Hepatocyte (in vitro differentiated cells): ENCODE results near the gene MSI2. TPM values are rescaled to one million over a fixed set of nuclear protein-coding genes. Genes with fewer than 3 reads are reported as not detected.

Experiments
- DNase-seq: peaks from one replicate; pipeline ENCODE4 v3.0.0-alpha.2; 2016; ENCODE audit warnings: low spot score
- H2AFZ ChIP-seq: fragments of 200-600 bp; sonication (generic); 2 replicates; pipeline ENCODE4 v1.6.0; 2016; ENCODE audit warnings: antibody characterized with exemption, mild to moderate bottlenecking
- H3K27ac ChIP-seq: fragments of 200-600 bp; sonication (generic); 2 replicates; pipeline ENCODE4 v1.5.1; 2016; ENCODE audit warnings: mild to moderate bottlenecking
- H3K27me3 ChIP-seq: fragments of 200-600 bp; sonication (generic); 2 replicates; pipeline ENCODE4 v1.6.1; 2016
- H3K36me3 ChIP-seq: fragments of 200-600 bp; sonication (generic); replicated peaks from 2 replicates; pipeline ENCODE4 v1.5.1; 2016; ENCODE audit warnings: low read depth; ENCODE audit not compliant: insufficient read depth
- H3K4me1 ChIP-seq: fragments of 200-600 bp; sonication (generic); 2 replicates; pipeline ENCODE4 v1.5.1; 2016; ENCODE audit warnings: mild to moderate bottlenecking, moderate library complexity; ENCODE audit not compliant: insufficient read depth
- H3K4me2 ChIP-seq: fragments of 200-600 bp; sonication (generic); 2 replicates; pipeline ENCODE4 v1.6.0; 2016
- H3K4me3 ChIP-seq: fragments of 200-600 bp; sonication (generic); 2 replicates; pipeline ENCODE4 v1.5.1; 2016; ENCODE audit warnings: mild to moderate bottlenecking
- H3K79me2 ChIP-seq: fragments of 200-600 bp; sonication (generic); 2 replicates; pipeline ENCODE4 v1.6.0; 2017; ENCODE audit warnings: mild to moderate bottlenecking
- H3K9me2 ChIP-seq: fragments of 200-600 bp; sonication (generic); replicated peaks from 2 replicates; pipeline ENCODE4 v1.6.0; 2017; ENCODE audit warnings: mild to moderate bottlenecking; ENCODE audit not compliant: insufficient read depth
- H3K9me3 ChIP-seq: fragments of 200-600 bp; sonication (generic); 2 replicates; pipeline ENCODE4 v1.5.1; 2016; ENCODE audit warnings: low read depth, mild to moderate bottlenecking
- H4K20me1 ChIP-seq: fragments of 200-600 bp; sonication (generic); 2 replicates; pipeline ENCODE4 v1.6.0; 2016; ENCODE audit warnings: mild to moderate bottlenecking; ENCODE audit not compliant: insufficient read depth, poor library complexity, severe bottlenecking
- EZH2 ChIP-seq: fragments of 200-600 bp; sonication (generic); IDR thresholded peaks from 2 replicates; pipeline ENCODE4 v1.6.1; 2016; ENCODE audit warnings: antibody characterized with exemption, mild to moderate bottlenecking, borderline replicate concordance
- EZH2phosphoT487 ChIP-seq: fragments of 200-600 bp; sonication (generic); IDR thresholded peaks from one replicate; pipeline ENCODE4 v1.6.1; 2018; ENCODE audit warnings: antibody characterized with exemption, mild to moderate bottlenecking, low read depth, moderate library complexity; ENCODE audit not compliant: unreplicated experiment, severe bottlenecking
- WGBS: methylation state at CpG from one replicate; pipeline ENCODE4 v1.1.6; 2016; ENCODE audit warnings: low lambda C conversion rate; ENCODE audit errors: missing lambda C conversion rate; 5-methylcytosine and 5-hydroxymethylcytosine counted together
- polyA plus RNA-seq: library from polyadenylated mRNA; unstranded; fragments of >200 nt; fragmentation: Nextera tagmentation; extraction: Ambion mirVana; gene quantifications from 2 replicates; pipeline ENCODE4 v1.2.1, GENCODE V29; 2016
- total RNA-seq: library from RNA; depleted of rRNA; stranded (reverse); fragments of >200 nt; gene quantifications from 2 replicates; pipeline ENCODE4 v1.2.3, GENCODE V29; 2014
- TF ChIP-seq, protein P1 (sequence below): fragments of 200-600 bp; sonication (generic); IDR thresholded peaks from 2 replicates; pipeline ENCODE4 v1.5.1; 2016; ENCODE audit warnings: antibody characterized with exemption, mild to moderate bottlenecking; ENCODE audit not compliant: poor library complexity

Gene MSI2
- total and polyA plus RNA-seq, 2 experiments from 2014 or later, result 16.1 to 60.6 TPM

- Histone ChIP-seq H3K27me3 (no peaks in the 10 kb centered on the region), H3K9me3 (no peaks in the 10 kb centered on the region), H3K4me3 (no peak overlapping the region), H2AFZ (no peak overlapping the region), H3K4me2 (no peak overlapping the region), H3K79me2 (peaks cover 76% of the 10 kb centered on the region), H3K4me1 (peaks cover 15% of the 10 kb centered on the region), H3K36me3 (no peaks in the 10 kb centered on the region), H3K9me2 (no peaks in the 10 kb centered on the region), H4K20me1 (no peaks in the 10 kb centered on the region), H3K27ac (no peak overlapping the region)
- WGBS, result 84% methylated on average over 7 of the region's 7 CpGs
- TF ChIP-seq, protein P1, sequence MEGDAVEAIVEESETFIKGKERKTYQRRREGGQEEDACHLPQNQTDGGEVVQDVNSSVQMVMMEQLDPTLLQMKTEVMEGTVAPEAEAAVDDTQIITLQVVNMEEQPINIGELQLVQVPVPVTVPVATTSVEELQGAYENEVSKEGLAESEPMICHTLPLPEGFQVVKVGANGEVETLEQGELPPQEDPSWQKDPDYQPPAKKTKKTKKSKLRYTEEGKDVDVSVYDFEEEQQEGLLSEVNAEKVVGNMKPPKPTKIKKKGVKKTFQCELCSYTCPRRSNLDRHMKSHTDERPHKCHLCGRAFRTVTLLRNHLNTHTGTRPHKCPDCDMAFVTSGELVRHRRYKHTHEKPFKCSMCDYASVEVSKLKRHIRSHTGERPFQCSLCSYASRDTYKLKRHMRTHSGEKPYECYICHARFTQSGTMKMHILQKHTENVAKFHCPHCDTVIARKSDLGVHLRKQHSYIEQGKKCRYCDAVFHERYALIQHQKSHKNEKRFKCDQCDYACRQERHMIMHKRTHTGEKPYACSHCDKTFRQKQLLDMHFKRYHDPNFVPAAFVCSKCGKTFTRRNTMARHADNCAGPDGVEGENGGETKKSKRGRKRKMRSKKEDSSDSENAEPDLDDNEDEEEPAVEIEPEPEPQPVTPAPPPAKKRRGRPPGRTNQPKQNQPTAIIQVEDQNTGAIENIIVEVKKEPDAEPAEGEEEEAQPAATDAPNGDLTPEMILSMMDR, result no peak
- no peak for TF ChIP-seq EZH2
- no peak for TF ChIP-seq EZH2phosphoT487
- no peak for DNase-seq
Observed at GRCh38 chr17:57417956-57418355, 161.6 kb downstream of the MSI2 start.

GRCh38 chr17:57418463-57419246, 162.3 kb downstream of the MSI2 start:
- TF ChIP-seq EZH2phosphoT487 (no peak), EZH2 (no peak)
- TF ChIP-seq, protein P1, result no peak
- no peaks in the 10 kb centered on the region for H3K9me3 ChIP-seq
- H3K4me3 ChIP-seq, result no peak overlapping the region
- H3K79me2 ChIP-seq, result peaks cover 76% of the 10 kb centered on the region
- H3K27ac ChIP-seq, result no peak overlapping the region
- no peak for DNase-seq
- WGBS, result 76% methylated on average over 7 of the region's 7 CpGs
- H4K20me1 ChIP-seq, result no peaks in the 10 kb centered on the region
- no peak overlapping the region for H3K4me2 ChIP-seq
- peaks cover 8% of the 10 kb centered on the region for H3K4me1 ChIP-seq
- no peaks in the 10 kb centered on the region for H3K36me3 ChIP-seq
- H2AFZ ChIP-seq, result no peak overlapping the region
- H3K27me3 ChIP-seq, result no peaks in the 10 kb centered on the region
- H3K9me2 ChIP-seq, result no peaks in the 10 kb centered on the region

- Histone ChIP-seq H3K4me3 (no peak overlapping the region), H3K27ac (peak overlapping the region; percentile 87), H4K20me1 (no peaks in the 10 kb centered on the region), H3K9me2 (no peaks in the 10 kb centered on the region), H2AFZ (no peak overlapping the region), H3K9me3 (no peaks in the 10 kb centered on the region), H3K27me3 (no peaks in the 10 kb centered on the region), H3K4me2 (no peak overlapping the region), H3K4me1 (peaks cover 11% of the 10 kb centered on the region), H3K79me2 (peaks cover 74% of the 10 kb centered on the region), H3K36me3 (no peaks in the 10 kb centered on the region)
- TF ChIP-seq EZH2phosphoT487, result no peak
- no peak for TF ChIP-seq EZH2
- TF ChIP-seq, protein P1, result no peak
- 96% methylated on average over 11 of the region's 11 CpGs for WGBS
- DNase-seq, result no peak
Observed at GRCh38 chr17:57419940-57420550, 163.7 kb downstream of the MSI2 start.
